Stimulated activated CD4-positive, alpha-beta T cell treated with anti-CD3 and anti-CD28 coated beads, Interleukin-15, amount 100 ng/mL, for 1 hour (primary cell): ENCODE results near the gene FZD8.

Experiments used
- DNase-seq, 2 donors: peaks; one replicate each; pipeline ENCODE4 v3.0.0-alpha.2; 2020; ENCODE audit warnings: low read depth in 1 of 2, low spot score in 1 of 2

Gene FZD8

DNA sequence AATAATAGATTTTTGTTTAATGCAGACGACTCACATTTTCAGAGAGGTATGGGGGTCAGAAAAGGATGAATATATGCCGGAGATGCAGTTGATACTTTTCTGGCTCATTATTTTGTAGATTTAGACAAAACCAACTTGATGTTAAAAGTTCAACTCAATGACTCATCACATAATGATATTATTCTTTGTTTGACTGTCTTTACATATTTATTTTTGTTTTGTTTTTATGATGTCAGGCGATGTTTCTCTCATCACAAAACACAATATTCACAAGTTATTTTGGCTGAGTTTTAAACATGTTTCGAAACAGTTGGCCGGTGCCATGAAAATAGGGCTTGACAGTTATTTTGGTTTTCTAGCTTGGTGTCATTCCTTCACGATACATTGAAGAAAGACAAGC, 35.7 kb downstream of the FZD8 start:
- no peak for DNase-seq

DNA sequence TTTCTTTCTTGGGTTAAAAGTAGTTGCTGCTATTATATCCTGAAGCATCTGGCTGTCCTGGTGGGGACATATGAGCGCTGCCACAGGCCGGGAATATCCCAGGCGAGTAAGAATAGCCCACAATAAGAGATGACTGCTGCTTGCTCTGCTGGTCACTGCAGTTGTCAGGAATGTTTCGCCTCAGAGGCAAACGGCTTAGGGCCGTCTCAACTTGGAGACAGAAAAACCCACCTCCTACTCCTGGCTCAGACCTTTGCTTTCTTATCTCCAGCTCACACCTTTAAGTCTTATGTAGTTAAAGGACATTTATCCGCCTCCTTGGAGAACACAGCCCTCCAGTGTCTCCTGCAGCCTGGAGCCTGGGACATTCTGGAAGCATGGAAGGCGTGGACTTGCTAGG, 36.9 kb downstream of the FZD8 start, which contains the start of gene GJD4:
Gene GJD4, plus strand, starts transcription at position 151 of the 400 bp plus-strand sequence. Its CDS starts 227 bp downstream, at position 378.
- DNase-seq: no peak

DNA sequence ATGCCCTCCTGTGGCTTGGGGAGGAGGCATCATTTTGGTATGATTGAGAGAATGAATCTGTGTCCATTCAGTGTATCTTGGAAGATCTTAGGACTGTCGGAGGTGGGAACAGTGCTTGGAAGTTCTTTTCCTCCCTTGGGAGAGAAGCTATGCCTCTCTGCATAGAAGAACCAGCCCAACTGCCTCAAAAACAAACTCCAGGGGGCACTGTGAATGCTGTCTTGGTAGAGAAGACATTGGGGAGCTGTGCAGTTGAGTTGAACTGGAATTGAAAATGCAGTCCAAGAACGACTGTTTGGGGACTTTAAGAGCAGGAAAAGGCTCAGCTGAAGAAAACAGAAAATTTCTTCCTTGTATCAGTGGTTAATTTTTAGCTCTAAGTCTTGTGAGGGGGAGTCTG, 41.9 kb downstream of the FZD8 start:
- no peak for DNase-seq

DNA sequence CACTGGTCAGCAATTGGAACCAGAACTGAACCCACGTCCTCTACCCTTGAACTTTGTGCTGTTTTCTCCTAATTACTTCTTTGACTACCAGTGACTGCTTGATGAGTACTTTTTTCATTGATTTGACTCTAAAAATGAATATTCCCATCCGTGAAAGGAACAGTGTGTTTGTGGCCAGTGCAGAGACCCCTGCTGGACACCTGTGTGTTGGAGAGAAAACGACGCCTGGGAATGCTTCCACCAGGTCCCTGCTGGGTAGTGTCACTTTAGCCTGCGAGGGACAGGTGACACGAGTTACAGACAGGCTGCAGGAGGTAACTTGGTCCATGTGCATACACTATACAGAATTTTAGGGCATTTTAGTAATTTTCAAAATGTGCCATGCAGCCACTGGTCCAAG, 43.7 kb downstream of the FZD8 start:
- DNase-seq: no peak

DNA sequence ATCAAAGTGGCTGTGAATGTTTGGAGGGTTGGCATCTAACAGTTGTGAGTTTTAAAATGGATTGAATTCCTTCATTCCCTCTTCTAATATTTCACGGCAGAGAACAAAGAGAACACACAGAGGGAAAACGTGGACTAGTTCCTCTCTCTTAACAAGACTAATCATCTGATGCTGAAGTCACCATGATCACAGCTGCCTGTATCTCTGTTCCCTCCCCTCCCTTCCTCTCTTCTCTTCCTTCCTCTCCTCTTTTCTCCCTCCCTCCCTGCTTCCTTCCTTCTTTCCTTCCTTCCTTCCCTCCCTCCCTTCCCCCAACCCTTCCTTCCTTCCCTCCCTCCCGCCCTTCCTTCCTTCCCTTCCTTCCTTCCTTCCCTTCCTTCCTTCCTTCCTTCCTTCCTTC, 47.0 kb downstream of the FZD8 start:
- no peak for DNase-seq

DNA sequence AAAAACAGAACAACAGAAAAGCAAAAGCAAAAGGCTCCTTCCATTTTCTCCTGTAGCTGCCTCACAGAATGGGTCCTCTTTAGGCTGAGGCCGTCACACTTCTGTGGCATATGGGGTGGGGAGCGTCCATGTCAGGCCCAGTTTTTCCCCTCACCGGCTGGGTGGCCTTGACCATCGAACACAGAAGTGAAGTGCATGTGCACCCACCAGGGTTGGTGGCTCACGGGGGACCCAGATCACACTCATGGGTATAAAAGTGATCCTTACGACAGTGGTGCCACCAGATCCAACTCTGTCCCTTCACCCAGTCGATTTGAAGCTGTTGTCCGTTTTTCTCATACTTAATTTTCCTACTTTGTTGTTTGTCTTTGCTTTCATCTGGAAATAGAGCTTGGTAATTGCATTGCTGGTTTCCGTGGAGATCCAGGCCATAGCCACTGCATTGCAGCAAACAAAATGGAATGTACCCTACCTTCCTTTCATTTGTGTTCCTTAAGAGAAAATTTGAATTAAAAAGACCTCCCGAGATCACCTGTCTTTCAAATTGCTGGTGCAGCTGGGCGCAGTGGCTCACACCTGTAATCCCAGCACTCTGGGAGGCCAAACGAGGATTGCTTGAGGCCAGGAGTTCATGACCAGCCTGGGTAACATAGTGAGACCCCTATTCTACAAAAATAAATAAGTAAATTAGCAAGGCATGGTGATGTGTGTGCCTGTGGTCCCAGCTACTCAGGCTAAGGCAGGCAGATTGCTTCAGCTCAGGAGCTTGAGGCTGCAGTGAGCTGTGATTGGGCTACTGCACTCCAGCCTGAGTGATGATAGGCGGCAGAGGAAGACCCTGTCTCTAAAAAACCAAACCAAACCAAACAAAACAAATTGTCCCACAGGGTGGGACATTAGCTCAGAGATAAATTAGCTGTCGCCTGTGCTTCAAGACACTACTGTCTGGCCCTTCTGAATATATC, 47.7 kb downstream of the FZD8 start:
- DNase-seq: no peak

DNA sequence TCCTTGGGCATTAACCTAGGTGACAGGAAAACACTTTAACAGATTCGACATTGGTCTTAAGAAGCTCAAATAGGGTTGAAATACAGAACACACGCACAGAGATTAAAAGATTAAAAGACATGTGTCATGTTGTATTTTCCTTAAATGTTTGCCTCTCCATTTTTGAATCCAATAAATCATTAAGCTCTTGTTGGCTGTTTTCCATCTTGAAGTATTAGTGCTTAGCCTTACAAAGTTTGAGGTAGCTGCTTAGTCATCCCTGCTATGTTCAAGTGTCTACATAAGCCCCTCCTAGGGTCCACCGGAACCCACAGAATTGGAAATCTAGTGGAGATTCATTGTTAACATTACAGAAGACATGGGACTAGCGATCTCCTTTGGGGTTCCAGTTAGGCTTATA, 49.7 kb downstream of the FZD8 start:
- DNase-seq: no peak

DNA sequence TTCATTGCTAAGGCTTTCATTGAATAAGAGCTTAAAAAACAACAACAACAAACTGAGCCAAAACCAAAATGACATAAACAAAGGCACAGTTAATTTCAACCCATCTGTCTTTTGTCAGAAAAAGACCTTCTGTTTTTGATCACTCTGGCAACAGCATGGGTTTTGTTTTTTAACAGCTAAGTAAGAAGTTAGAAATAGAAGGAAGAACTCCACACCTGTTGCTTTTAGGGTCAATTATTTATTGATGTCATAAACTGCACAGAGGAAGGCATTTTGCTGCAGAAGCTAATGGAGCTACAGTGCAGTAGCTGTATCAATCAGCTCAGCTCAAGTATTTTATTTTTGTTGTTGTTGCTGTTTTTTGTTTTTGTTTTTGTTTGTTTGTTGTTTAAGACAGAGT, 53.3 kb downstream of the FZD8 start:
- no peak for DNase-seq
